ENCODE data around the gene ITPKC.
A peak's percentile ranks its signal among the peaks of the same experiment; 100 is the strongest.

Gene ITPKC

GRCh38 chr19:40690693-40691420, 26.1 kb upstream of the ITPKC start:
- peak; percentile 89 for DNase-seq

GRCh38 chr19:40691421-40692211, 25.3 kb upstream of the ITPKC start:
- peak; percentile 64 for DNase-seq

- no peak for DNase-seq
These were observed 24.7 kb upstream of the ITPKC start for GRCh38 chr19:40692212-40692551.

- DNase-seq = no peak
These were observed 23.6 kb upstream of the ITPKC start for GRCh38 chr19:40693150-40693788.

GRCh38 chr19:40693896-40694295, 23.0 kb upstream of the ITPKC start:
- no peak for DNase-seq

GRCh38 chr19:40695881-40696280, 21.0 kb upstream of the ITPKC start:
- no peak for DNase-seq

GRCh38 chr19:40697007-40697406, 19.9 kb upstream of the ITPKC start:
- no peak for DNase-seq

GRCh38 chr19:40700083-40700482, 16.8 kb upstream of the ITPKC start:
- DNase-seq = no peak

GRCh38 chr19:40701758-40702157, 15.2 kb upstream of the ITPKC start:
- no peak for DNase-seq

GRCh38 chr19:40702337-40703012, 14.4 kb upstream of the ITPKC start:
- peak; percentile 24 for DNase-seq

- DNase-seq = no peak
These were observed 13.7 kb upstream of the ITPKC start for GRCh38 chr19:40703029-40703755.

- DNase-seq = peak; percentile 6
These were observed 12.2 kb upstream of the ITPKC start for GRCh38 chr19:40704491-40705361.

- no peak for DNase-seq
These were observed 11.6 kb upstream of the ITPKC start for GRCh38 chr19:40705362-40705651.

- no peak for DNase-seq
These were observed 10.8 kb upstream of the ITPKC start for GRCh38 chr19:40705950-40706619.

- DNase-seq = no peak
These were observed 9.3 kb upstream of the ITPKC start for GRCh38 chr19:40707615-40708014.

GRCh38 chr19:40709817-40710216, 7.1 kb upstream of the ITPKC start:
- DNase-seq = no peak

GRCh38 chr19:40713939-40714338, 3.0 kb upstream of the ITPKC start:
- DNase-seq = no peak

- DNase-seq = peak; percentile 91
These were observed 2.2 kb upstream of the ITPKC start for GRCh38 chr19:40714441-40715299.

- peak; percentile 62 for DNase-seq
These were observed 856 bp upstream of the ITPKC start for GRCh38 chr19:40716031-40716481.

GRCh38 chr19:40717325-40717879, 490 bp downstream of the ITPKC start:
- DNase-seq = peak; percentile 8
